HG03103 (cell line): ENCODE measurements around the gene DNAJB9.

Experiments
- ATAC-seq: cut with Tn5 transposase; IDR thresholded peaks from one replicate; pipeline ENCODE4 v1.9.1; 2021; ENCODE audit warnings: low read depth; ENCODE audit not compliant: unreplicated experiment

DNAJB9 gene

DNA sequence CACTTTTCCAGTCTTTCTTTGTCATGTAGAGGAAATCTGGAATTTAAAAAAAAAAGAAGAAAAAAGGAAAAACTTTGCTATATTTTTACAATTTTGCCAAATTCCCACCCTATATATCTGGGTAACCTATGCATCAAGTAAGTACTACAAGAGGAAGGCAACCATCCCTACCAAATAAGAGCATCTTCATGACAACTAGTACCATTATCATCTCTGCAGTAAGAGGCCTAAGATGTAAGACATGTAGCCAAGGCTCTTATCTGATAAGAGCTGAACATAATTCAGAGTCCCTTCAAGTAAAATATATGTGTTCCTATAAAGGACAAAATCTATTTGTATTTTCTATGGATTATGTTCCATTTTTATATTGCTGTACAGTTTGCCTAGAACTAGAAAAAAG, 3.7 kb upstream of the DNAJB9 start:
- ATAC-seq: no peak

DNA sequence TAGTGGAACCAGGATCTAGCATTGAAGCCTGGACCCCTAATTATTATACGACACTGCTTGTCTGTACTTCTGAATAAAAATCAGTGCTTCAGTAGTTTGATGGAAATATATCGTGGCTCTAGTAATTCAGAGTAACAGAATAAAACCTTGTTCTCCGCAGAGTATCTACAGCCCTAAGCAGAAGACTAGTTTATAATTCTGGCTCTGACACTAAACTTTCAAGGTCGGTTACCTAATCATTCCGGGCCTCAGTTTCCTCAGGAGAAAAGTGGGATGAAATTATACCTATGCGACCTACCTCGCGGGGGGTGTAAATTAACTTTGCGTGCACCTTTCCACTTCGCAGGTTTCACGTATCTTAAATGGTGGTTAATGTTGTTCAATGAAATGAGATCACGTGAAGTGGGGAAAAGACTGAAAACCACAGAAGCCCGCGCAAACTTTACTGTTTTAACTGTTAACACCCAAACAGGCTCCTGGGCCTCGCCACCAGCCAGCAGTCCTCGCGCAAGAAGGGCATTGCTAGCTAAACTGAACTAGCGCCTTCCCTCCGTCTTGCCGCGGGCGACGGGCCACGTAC, 783 bp upstream of the DNAJB9 start:
- ATAC-seq: no peak

DNA sequence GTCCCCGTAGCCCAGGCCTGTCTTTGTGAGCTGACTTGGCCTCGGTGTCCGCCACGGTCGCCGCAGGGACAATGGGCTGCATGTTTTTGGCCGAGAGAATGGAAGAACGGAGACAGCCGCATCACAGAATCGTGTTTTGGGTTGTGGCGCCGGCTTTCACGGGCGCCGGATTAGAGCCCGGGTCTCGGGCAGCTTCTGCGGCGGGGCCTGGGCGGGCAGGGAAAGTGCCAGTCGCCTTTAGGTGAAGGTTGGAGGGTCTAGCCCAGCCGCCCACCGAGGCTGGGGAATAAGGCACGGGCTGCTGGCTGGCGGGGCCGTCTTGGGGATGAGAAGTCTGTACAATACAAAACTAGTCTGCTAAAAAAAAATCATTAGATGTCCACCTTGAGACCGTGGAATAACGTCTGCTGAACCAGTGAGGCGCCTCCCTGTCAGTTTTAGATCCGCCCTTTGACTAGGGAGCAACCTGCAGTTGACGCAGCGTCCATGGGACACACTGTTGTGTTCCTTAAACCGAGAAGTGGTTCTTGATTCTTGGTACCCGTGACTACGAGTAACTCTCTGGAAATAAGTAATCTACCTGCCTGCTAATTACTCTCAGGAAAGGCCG, 577 bp downstream of the DNAJB9 start:
- ATAC-seq: peak; percentile 18

DNA sequence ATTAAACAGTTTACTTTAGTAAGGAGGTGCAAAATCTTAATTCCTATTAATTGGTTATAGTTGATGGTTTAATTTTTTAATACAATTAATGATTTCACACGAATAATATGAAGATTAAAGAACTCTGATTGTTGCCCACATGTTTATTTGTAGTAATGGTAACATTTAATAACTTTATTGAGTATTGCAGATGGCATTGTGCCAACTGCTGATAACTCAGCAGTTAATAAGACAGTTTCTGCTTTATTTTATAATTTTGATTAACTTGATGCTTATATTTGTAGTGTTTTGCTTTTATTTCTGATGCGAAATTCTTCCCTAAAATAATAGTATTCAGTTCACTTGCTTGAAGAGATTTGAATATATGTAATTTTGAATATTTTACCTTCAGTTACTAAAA, 2.8 kb downstream of the DNAJB9 start:
- ATAC-seq: no peak

DNA sequence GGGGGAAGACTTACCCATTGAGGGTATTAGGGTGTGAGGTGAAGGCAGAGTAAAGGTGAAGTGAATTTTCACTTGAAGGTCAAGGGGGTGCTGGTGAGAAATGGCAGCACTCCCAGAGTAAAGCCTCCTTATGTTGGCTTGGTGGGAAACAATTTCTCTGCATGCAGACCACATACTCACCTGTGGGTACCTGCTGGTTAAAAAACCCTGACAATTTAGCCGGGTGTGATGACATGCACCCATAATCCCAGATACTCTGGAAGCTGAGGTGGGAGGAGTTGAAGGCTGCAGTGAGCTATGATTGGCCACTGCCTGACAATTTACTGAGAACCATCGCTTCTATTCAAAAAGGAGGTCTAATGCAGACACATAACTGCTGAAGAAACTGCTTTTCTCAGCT, 5.5 kb downstream of the DNAJB9 start:
- ATAC-seq: no peak

DNA sequence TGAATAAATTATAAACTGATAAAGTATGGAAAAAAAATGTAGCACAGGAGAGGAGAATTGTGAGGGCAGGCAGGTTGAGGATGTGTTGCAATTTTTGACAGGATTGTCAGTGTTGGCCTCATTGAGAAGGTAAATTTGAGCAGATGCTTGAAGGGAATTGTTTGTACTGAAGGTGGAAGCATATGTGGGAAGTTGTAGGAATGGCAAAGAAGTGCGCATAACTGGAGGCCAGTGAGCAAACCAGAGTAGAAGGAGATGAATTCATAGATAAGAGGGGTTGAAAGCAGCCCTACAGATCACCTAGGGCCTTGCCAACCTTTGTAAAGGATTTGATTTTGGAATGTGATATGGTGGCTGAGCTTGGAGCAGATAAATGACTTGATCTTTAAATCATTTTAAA, 6.4 kb downstream of the DNAJB9 start:
- no peak for ATAC-seq

DNA sequence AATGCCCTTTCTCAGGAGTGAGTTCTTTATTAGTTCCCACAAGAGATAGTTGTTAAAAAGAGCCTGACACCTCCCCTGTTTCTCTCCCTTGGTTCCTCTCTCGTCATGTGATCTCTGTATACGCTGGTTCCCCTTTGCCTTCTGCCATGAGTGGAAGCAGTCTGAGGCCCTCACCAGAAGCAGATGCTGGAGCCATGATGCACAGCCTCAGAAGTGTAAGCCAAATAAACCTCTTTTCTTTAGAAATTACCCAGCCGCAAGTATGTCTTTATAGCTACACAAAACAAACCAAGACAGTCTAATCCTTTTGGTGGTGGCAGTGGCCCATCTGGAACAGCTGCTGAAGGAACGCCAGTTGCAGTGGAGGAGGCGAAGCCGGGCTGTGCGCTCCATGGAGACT, 9.3 kb downstream of the DNAJB9 start:
- no peak for ATAC-seq

DNA sequence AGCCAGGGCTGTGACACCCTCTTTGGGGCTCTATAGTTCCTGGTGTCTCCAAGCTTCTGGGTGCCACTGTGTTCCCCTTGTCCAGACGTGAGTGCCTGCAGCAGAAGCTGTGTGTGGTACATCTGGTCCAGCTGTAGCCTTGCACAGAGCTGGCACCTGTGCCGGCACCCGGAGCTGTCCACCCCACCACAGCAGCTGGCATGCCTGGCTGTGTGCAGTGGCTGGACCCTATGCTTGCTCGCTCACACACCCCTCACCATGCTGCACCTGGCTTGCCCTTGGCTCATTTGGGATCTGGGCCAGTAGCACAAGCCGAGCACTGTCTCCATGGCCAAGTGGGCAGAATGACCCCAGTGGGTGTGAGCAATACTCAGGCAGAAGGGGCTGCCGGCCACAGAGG, 10.6 kb downstream of the DNAJB9 start:
- no peak for ATAC-seq

DNA sequence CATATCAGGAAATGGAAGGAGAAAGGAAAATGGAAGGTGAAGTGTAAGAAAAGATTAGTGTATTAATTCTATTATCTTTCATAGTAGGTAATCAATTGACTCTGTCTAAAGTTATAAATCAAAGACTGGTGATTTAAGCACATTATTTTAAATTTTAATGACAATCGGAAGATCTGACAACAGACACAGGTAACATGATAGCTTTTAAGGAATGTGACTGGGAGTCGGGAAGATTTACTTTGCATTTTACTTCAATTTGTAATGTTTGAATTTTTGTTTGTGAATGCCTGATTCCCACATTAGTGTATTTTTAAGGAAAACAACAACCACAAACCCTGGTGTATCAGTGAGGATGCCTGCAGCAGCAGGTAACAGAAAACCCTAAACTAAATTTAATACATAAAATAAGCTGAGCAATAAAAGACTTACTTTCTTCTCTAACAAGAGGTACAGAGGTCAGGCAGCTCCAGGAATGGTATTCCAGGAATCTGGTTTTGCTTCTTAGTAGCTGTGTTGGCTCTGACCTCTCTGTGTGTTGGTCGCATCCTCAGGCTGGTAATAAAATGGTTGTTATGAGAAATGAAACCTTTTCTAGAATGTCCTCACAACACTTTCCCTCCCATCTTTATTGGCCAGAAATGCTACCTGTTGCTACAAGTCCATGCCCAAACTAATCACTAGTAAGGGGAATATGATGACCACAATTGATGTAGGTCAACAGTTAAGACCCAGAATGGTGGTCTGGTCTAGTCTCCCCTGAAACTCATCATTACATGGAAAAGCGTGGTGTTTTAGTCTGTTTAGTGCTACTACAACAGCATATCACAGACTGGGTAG, 12.2 kb downstream of the DNAJB9 start:
- no peak for ATAC-seq

DNA sequence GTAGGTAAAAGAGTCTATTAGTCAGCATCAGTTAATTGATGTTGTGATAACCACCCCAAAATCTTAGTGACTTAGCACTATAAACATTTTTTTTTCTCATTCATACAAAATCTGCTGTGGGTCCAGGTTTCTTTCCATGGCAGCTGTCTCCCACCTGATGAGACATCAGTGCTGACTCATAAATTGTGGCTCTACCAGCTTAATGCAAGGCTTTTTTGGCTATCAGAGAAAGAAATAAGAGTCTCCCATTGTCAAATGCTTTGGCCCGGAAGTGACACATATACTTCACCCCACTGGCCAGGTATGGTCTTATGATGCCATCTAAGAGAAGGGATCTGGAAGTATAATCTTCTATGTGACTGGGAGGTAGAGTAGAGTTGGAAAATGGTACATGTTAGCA, 14.5 kb downstream of the DNAJB9 start:
- no peak for ATAC-seq

DNA sequence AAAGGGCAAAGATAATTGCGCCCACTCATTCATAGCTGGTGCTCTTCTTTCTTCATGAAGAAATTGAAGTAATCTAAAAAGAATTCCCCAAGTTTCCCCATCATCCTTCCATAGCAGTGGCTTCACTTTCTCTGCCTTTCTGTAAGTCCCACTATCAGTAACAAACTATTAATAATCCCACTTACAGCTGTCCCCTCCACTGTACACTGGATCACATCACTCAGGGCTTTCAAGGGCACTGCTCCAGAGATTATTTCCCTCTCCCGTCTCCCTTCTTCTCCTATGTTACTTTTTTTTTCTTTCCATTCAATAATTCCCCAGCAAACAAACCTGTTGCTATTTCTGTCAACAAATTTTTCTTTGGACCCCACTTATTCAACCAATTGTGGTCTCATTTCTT, 16.2 kb downstream of the DNAJB9 start:
- no peak for ATAC-seq

DNA sequence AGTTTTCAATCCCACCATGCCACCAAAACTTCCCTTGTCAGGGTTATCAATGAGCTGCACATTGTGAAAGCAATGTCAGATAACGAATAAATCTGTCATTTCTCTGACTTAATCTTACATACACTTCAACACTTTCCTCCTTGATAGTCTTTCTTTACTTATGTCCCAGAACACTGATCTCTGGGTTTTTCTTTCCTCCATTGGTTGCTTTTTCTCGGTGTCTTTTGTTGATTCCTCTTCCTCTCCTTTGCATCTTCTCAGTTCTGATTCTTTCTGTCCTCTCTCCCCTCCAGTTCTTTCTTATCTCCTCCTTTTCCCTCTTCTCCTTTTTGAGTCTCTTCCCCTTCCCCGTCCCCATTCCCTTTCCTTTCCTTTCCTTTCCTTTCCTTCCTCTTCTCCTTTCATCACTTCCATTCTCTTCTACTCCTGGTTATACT, 16.6 kb downstream of the DNAJB9 start:
- ATAC-seq: no peak

DNA sequence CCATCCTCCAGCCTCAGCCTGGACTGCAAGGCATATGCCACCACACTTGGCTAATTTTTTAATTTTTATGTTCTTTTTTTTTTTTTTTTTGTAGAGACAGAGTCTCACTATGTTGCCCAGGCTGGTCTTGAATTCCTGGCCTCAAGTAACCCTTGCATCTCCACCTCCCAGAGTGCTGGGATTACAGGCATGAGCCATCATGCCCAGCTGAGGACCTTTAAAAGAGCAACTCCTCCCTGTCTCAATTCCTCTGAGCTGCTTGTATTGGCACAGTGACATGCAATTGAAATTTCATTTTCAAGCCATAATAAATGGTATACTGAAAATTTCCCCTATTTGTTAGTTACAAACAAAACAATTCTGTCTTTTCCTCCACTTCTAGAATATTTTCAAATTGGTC, 19.5 kb downstream of the DNAJB9 start:
- ATAC-seq: no peak

DNA sequence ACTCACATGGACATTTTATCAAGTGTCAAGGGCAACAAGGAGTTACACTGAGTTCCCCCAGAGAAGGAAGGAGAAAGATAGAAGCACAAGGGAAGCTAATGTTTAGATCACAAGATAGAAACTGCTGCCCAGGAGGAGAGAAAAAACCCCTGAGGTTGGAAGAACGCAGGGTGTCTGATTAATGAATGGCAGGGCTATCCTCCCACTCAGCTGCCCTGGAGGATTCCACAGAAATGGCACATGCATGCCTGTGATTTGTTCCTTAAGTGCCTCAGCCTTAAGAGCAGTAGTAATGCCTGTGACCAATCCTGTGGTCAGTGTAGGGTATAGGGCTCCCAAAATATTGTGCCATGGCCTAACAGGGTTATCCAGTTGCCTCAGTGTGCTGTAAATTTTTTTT, 20.2 kb downstream of the DNAJB9 start:
- ATAC-seq: no peak

DNA sequence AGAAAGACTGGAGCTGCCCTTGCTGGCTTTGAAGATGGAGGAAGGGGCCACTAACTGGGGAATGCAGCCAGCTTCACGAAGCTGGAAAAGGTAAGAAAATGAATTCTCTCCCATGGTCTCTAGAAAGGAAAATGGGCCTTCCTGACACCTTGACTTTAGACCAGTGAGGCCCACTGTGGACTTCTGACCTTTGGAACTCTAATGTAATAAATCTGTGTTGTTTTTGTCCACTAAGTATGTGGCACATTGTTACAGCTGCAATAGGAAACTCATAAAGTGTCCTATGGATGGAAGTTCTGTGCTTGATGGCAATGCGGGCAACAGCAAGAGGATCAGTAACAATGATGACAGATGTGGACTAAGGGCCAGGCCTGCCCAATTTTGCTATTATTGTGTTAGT, 20.9 kb downstream of the DNAJB9 start:
- ATAC-seq: no peak

DNA sequence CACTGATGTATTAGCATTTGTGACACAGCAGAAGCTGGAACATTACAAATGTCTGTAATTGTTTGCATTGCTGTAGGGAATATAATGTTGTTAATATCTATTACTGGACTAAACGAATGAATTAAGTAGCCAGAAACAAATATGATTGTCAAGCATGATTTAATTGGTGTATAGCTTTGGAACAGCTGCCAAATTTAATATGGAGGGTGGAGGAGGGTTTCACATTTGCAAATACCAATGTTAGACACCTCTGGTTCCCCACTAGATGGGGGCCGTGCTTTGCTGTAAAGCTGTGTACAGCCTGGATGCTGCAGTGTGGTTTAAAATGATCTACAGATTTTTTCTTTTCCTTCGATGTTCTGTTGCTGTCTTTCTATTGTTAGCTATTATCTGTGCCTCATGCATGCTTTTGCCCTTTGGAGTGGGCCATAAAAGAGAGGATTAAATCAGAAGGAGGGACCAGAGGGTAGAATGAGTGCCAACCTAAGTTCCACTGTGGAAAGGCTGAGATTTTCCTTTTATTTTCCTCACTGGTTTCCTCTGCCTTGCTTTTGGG, 23.1 kb downstream of the DNAJB9 start:
- ATAC-seq: no peak

DNA sequence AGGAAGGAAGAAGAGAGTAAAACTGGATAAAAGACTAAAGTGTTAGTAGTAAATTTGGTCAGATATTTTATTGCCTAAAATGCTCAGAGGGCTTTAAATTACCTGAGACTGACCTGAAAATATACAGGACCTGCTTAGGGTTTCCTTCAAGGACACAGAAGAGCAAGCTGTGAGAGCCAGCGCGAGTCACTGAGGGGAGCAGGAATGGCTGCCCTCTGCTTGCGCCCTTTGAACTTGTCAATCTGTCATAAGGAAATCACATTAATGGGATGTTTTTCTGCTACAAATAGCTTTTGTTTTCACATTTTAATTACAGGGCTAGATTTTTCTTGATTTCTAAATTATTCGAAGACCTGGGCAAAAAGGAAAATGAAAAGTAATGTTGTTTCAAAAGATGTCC, 26.9 kb downstream of the DNAJB9 start:
- no peak for ATAC-seq

DNA sequence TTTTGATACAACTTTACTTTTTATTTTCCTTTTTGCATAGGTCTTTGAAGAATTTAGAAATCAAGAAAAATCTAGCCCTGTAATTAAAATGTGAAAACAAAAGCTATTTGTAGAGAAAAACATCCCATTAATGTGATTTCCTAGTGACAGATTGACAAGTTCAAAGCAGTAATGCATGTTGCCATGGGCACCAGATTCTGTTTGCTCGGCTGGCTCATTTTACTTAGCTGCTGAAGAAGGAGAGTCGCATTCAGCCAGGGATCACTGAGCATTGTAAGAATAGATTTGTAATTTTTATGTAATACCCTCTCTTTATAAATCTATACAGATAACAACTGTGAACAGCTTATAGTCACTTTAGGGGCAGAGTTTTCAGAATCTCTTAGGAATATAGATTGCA, 28.5 kb downstream of the DNAJB9 start:
- no peak for ATAC-seq

DNA sequence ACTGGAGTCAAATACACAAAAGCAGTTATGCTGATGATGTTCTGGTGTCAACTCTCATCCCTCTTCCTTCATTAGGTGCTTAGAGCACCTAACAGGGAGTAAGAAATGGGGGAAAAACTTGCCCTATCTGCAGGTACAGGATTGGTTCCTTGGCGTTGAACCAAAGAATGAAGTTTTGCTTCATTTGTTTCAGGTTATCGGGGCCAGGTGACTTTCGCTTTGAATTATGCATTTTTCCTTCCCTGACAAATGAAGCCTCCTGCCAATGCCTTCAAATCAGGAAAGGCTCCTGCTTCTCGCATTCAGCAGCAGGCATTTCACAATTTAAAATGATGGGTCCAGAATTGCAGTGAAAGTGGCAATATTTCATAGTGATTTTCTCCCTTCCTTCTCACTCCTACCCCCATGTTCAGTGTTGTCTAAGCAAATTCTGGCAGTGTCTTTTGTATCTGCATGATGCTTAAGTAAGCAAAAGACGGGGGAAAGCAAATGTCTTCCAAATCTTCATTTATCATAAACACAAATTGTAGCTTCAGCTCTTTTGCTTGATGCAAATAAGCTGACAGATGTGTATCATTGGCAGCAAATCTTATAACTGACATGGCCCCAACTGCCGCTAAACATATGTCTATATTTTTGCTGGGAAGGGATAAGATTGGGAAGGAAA, 29.4 kb downstream of the DNAJB9 start:
- ATAC-seq: no peak

DNA sequence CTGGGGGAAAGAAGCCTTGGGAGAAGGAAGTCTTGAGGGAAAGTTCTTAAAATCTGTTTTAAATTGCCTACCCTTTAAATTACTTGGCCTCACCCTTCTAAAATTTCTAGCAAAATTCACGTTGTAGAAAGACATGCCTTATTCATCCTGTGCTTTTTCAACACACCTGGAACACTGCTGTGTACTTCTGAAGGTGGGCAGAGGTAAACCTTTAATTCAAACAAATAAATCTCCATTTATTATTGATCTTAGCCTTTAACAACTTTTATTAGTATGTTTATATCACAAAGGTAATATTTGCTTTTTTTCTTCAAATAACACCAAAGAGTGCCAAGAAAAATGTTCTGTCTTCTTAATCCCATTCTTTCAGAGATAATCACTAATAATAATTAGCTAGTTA, 30.7 kb downstream of the DNAJB9 start:
- ATAC-seq: no peak

DNA sequence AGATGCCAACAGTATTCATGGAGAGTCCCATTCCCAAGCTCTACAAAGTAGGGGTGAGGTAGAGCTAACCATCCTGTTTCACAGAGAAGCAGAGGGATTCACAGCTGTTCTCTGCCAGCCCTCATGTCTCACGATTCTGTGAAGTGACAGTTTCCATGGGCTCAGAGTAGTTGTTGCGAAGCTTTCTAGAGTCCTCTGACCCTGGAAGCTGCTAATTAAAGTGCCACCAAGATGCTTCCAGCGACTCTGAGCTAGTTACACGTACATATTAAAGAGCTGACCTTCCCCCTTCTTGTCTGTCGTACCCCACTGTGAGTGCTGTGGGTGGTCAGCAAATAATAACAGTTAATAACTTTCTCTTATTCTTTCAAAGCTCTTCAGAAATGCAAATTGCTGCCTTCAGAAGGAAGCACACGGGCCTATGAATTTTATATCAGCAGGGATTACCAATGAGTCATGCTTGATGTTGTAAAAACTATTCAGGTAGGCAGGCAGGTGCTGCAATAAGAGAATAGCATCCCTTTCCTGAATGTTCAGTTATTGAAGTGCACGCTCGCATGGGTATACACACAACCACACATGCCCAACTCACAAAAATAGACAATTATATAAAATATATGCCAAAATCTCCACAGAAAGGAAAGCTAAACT, 34.1 kb downstream of the DNAJB9 start:
- ATAC-seq: no peak
